ENCODE results near the gene C1R. TPM values are rescaled to one million over a fixed set of nuclear protein-coding genes. Genes with fewer than 3 reads are reported as not detected.

The C1R gene
- polyA plus RNA-seq (2013, experiment 1 of 2) = 7.2 TPM
- 7.5 TPM for polyA plus RNA-seq (2013, experiment 2 of 2)

DNA sequence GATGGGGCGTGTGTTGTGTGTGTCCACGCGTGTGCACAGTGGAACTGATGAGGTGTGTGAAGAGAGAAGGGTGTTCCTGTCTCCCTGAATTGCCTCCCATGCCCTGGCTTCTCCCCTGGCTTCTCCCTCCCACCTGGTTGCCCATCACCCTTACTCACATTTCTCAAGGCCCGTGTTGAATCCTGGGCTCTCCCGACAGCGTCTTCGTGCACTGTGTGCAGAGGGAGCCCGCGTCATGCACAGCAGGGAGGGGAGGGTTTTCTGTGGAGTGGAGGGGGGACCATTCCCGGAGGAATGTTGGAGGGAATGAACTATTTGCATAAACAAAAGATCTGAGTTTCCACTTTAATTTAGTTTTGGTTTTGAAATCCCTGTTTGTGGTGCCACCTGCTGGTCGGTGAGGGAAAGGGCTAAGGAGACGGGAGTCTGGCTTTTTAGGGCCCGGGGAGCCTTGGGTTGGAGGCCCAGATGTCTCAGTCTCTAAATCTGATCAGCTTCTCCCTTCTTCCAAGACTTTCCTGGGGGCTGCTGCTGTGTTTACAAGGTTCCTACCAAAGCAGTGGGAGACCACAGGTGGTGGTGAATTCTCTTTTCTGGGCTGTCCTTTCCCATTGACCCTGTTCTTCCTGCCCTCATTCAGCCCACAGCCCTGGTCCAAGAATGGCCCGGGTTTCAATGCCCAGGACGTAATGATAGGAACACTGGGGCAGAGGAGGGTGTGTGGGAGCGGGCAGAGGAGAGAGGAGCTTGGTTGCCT, at the start of gene C1R:
C1R (minus strand) TSS at position 217 of the 757 bp plus-strand sequence; CDS start at position 160, 57 bp downstream.
- H4K8ac ChIP-seq (ENCODE audit: low read depth, low read length) = no peak within 1 kb of the TSS
- no peak within 1 kb of the TSS for H3K27ac ChIP-seq (replicated peaks; ENCODE audit: low read length)
- H3K9ac ChIP-seq (ENCODE audit: low read depth, low read length, poor library complexity) = no peak within 1 kb of the TSS
- peaks cover 1% of the 10 kb centered on the region for H3K79me1 ChIP-seq (ENCODE audit: low read depth, low read length)
- peak; percentile 68 for DNase-seq (ENCODE audit: low spot score)
- peak within 1 kb of the TSS; percentile 64 for H2AK5ac ChIP-seq (ENCODE audit: low read depth, low read length)
- H2BK12ac ChIP-seq (ENCODE audit: low read length) = no peak within 1 kb of the TSS
- peak within 1 kb of the TSS in 1 of 2 donors; percentile 59 for H3K4me3 ChIP-seq (ENCODE audit: low read length in 2 of 2)
- H3K9me3 ChIP-seq (replicated peaks in 1 of 2; ENCODE audit: control insufficient read depth in 2 of 2, insufficient read depth in 1 of 2, low read depth in 1 of 2, low read length in 2 of 2) = no peaks in the 10 kb centered on the region
- H3K27me3 ChIP-seq (ENCODE audit: control insufficient read depth in 3 of 3, insufficient read depth in 3 of 3, low read depth in 1 of 3, low read length in 3 of 3) = no peaks in the 10 kb centered on the region
- peak within 1 kb of the TSS; percentile 53 for H3K18ac ChIP-seq (ENCODE audit: low read length)
- H2BK5ac ChIP-seq (ENCODE audit: low read length) = no peak within 1 kb of the TSS
- H4K91ac ChIP-seq (ENCODE audit: low read depth, low read length, poor library complexity) = no peak within 1 kb of the TSS
- H3K4me1 ChIP-seq (ENCODE audit: control insufficient read depth in 2 of 2, insufficient read depth in 1 of 2, low read depth in 1 of 2, low read length in 2 of 2) = peaks cover 6 to 14% of the 10 kb centered on the region in 2 donors
- no peak within 1 kb of the TSS for H2BK120ac ChIP-seq (ENCODE audit: low read depth, low read length)
- H3K4ac ChIP-seq (ENCODE audit: low read length) = no peak within 1 kb of the TSS
- H3K4me2 ChIP-seq (ENCODE audit: insufficient read depth, low read length, poor library complexity, severe bottlenecking) = peak within 1 kb of the TSS; percentile 59
- H2AFZ ChIP-seq (ENCODE audit: low read length) = peak within 1 kb of the TSS; percentile 69
- H3K23ac ChIP-seq (ENCODE audit: low read depth, low read length, poor library complexity) = peak within 1 kb of the TSS; percentile 26
- H2BK15ac ChIP-seq (ENCODE audit: low read length) = peak within 1 kb of the TSS; percentile 41
- H3K14ac ChIP-seq (ENCODE audit: low read length) = no peak within 1 kb of the TSS
- no CpG with 5 or more reads among the region's 16 CpGs for WGBS, 2 donors (ENCODE audit: extremely low coverage in 2 of 2, insufficient read length in 2 of 2, insufficient replicate concordance in 1 of 2)
- no peaks in the 10 kb centered on the region for H3K36me3 ChIP-seq (replicated peaks in 1 of 2; ENCODE audit: control insufficient read depth in 2 of 2, insufficient read depth in 2 of 2, low read length in 2 of 2)

DNA sequence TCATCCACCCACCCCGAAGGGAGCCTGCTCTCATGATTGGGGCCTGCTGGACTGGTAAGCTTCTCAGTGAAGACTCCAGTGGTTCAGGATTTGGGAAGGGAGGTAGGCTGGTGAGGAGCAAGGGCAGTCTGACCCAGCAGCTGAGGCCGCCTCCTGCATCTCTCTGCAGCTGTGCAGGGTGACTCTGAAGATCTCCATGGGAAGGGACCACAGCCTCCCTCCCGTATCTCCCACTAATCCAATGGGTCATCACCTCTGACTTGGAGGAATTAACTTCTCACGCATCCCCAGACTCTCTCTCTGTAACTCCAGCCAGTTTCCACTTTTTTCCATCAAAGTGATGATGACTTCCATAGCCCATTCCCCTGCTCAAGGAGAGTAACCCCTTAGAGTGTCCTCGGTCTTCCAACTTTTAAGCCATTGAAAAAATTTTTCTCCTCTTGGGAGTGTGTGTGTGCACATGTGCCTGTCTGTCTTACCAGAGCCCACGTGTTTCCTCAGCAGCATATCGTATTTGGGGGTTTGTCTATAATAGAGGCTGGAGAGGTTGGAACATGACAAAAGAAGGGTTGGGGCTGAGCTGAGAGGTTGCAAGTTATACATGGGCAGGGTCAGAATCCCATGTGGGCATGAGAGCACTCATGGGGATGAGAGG, 49.2 kb upstream of the C1R start:
- Histone ChIP-seq H3K18ac (ENCODE audit: low read length) (no peak overlapping the region), H3K27ac (replicated peaks; ENCODE audit: low read length) (no peak overlapping the region), H2BK15ac (ENCODE audit: low read length) (no peak overlapping the region), H4K8ac (ENCODE audit: low read depth, low read length) (no peak overlapping the region), H3K36me3 (replicated peaks in 1 of 2; ENCODE audit: control insufficient read depth in 2 of 2, insufficient read depth in 2 of 2, low read length in 2 of 2) (peaks cover 12 to 70% of the 10 kb centered on the region in 2 donors), H3K4me3 (ENCODE audit: low read length in 2 of 2) (no peak overlapping the region), H4K91ac (ENCODE audit: low read depth, low read length, poor library complexity) (no peak overlapping the region), H3K79me1 (ENCODE audit: low read depth, low read length) (no peaks in the 10 kb centered on the region), H3K9me3 (replicated peaks in 1 of 2; ENCODE audit: control insufficient read depth in 2 of 2, insufficient read depth in 1 of 2, low read depth in 1 of 2, low read length in 2 of 2) (no peaks in the 10 kb centered on the region), H2AK5ac (ENCODE audit: low read depth, low read length) (no peak overlapping the region), H3K27me3 (ENCODE audit: control insufficient read depth in 3 of 3, insufficient read depth in 3 of 3, low read depth in 1 of 3, low read length in 3 of 3) (no peaks in the 10 kb centered on the region), H3K4me1 (ENCODE audit: control insufficient read depth in 2 of 2, insufficient read depth in 1 of 2, low read depth in 1 of 2, low read length in 2 of 2) (no peaks in the 10 kb centered on the region), H3K4me2 (ENCODE audit: insufficient read depth, low read length, poor library complexity, severe bottlenecking) (no peak overlapping the region), H3K14ac (ENCODE audit: low read length) (no peak overlapping the region), H3K23ac (ENCODE audit: low read depth, low read length, poor library complexity) (no peak overlapping the region), H2BK120ac (ENCODE audit: low read depth, low read length) (no peak overlapping the region), H2AFZ (ENCODE audit: low read length) (no peak overlapping the region), H2BK12ac (ENCODE audit: low read length) (no peak overlapping the region), H3K4ac (ENCODE audit: low read length) (no peak overlapping the region), H3K9ac (ENCODE audit: low read depth, low read length, poor library complexity) (no peak overlapping the region), H2BK5ac (ENCODE audit: low read length) (no peak overlapping the region)
- DNase-seq (ENCODE audit: low spot score) = no peak
- WGBS, 2 donors (ENCODE audit: extremely low coverage in 2 of 2, insufficient read length in 2 of 2, insufficient replicate concordance in 1 of 2) = no CpG with 5 or more reads among the region's 7 CpGs

DNA sequence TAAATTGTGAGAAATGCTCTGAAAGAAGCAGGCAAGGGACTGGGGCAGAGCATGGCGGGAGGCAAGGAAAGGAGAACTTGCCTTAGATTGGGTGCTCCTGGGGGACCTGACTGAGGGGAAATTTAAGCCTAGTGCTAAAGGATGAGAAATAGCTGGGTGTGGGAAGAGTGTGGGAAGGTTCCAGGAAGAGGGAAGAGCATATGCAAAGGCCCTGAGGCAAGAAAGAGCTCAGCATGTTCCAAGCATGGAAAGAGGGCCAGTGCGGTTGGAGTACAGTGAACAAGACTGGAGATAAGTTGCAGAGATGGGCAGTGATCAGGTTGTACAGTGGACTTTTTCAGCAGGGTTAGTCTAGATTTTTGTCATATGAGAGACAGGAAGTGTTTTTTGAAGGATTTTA, 47.0 kb upstream of the C1R start:
- WGBS, 2 donors (ENCODE audit: extremely low coverage in 2 of 2, insufficient read length in 2 of 2, insufficient replicate concordance in 1 of 2) = no CpG with 5 or more reads among the region's 2 CpGs

GRCh38 chr12:7137908-7138307, 45.7 kb upstream of the C1R start:
- Histone ChIP-seq H3K27me3 (ENCODE audit: control insufficient read depth in 3 of 3, insufficient read depth in 3 of 3, low read depth in 1 of 3, low read length in 3 of 3) (no peaks in the 10 kb centered on the region), H2BK120ac (ENCODE audit: low read depth, low read length) (no peak overlapping the region), H3K27ac (replicated peaks; ENCODE audit: low read length) (no peak overlapping the region), H2AFZ (ENCODE audit: low read length) (no peak overlapping the region), H2AK5ac (ENCODE audit: low read depth, low read length) (no peak overlapping the region), H3K4me3 (ENCODE audit: low read length in 2 of 2) (no peak overlapping the region), H3K4ac (ENCODE audit: low read length) (no peak overlapping the region), H3K9me3 (replicated peaks in 1 of 2; ENCODE audit: control insufficient read depth in 2 of 2, insufficient read depth in 1 of 2, low read depth in 1 of 2, low read length in 2 of 2) (no peaks in the 10 kb centered on the region), H3K36me3 (replicated peaks in 1 of 2; ENCODE audit: control insufficient read depth in 2 of 2, insufficient read depth in 2 of 2, low read length in 2 of 2) (peaks cover 31 to 84% of the 10 kb centered on the region in 2 donors), H3K4me2 (ENCODE audit: insufficient read depth, low read length, poor library complexity, severe bottlenecking) (no peak overlapping the region), H4K91ac (ENCODE audit: low read depth, low read length, poor library complexity) (no peak overlapping the region), H3K23ac (ENCODE audit: low read depth, low read length, poor library complexity) (no peak overlapping the region), H3K18ac (ENCODE audit: low read length) (no peak overlapping the region), H3K9ac (ENCODE audit: low read depth, low read length, poor library complexity) (no peak overlapping the region), H4K8ac (ENCODE audit: low read depth, low read length) (no peak overlapping the region), H2BK5ac (ENCODE audit: low read length) (no peak overlapping the region), H3K4me1 (ENCODE audit: control insufficient read depth in 2 of 2, insufficient read depth in 1 of 2, low read depth in 1 of 2, low read length in 2 of 2) (peaks cover under 1% of the 10 kb centered on the region in 2 donors), H3K14ac (ENCODE audit: low read length) (no peak overlapping the region), H2BK15ac (ENCODE audit: low read length) (no peak overlapping the region), H2BK12ac (ENCODE audit: low read length) (no peak overlapping the region), H3K79me1 (ENCODE audit: low read depth, low read length) (no peaks in the 10 kb centered on the region)
- DNase-seq (ENCODE audit: low spot score) = no peak
- no CpG with 5 or more reads among the region's 4 CpGs for WGBS, 2 donors (ENCODE audit: extremely low coverage in 2 of 2, insufficient read length in 2 of 2, insufficient replicate concordance in 1 of 2)

More for the DNA sequence above, 47.0 kb upstream of the C1R start:
- no peak overlapping the region for H4K91ac ChIP-seq (ENCODE audit: low read depth, low read length, poor library complexity)
- no peak for DNase-seq (ENCODE audit: low spot score)
- no peak overlapping the region for H2BK12ac ChIP-seq (ENCODE audit: low read length)
- H2AFZ ChIP-seq (ENCODE audit: low read length) = no peak overlapping the region
- H2AK5ac ChIP-seq (ENCODE audit: low read depth, low read length) = no peak overlapping the region
- peaks cover 28 to 80% of the 10 kb centered on the region in 2 donors for H3K36me3 ChIP-seq (replicated peaks in 1 of 2; ENCODE audit: control insufficient read depth in 2 of 2, insufficient read depth in 2 of 2, low read length in 2 of 2)
- no peak overlapping the region for H3K9ac ChIP-seq (ENCODE audit: low read depth, low read length, poor library complexity)
- no peak overlapping the region for H3K4me3 ChIP-seq (ENCODE audit: low read length in 2 of 2)
- H4K8ac ChIP-seq (ENCODE audit: low read depth, low read length) = no peak overlapping the region
- H3K18ac ChIP-seq (ENCODE audit: low read length) = no peak overlapping the region
- H2BK15ac ChIP-seq (ENCODE audit: low read length) = no peak overlapping the region
- H3K9me3 ChIP-seq (replicated peaks in 1 of 2; ENCODE audit: control insufficient read depth in 2 of 2, insufficient read depth in 1 of 2, low read depth in 1 of 2, low read length in 2 of 2) = no peaks in the 10 kb centered on the region
- H3K14ac ChIP-seq (ENCODE audit: low read length) = no peak overlapping the region
- H2BK120ac ChIP-seq (ENCODE audit: low read depth, low read length) = no peak overlapping the region
- H3K27me3 ChIP-seq (ENCODE audit: control insufficient read depth in 3 of 3, insufficient read depth in 3 of 3, low read depth in 1 of 3, low read length in 3 of 3) = no peaks in the 10 kb centered on the region
- H3K27ac ChIP-seq (replicated peaks; ENCODE audit: low read length) = no peak overlapping the region
- no peak overlapping the region for H3K23ac ChIP-seq (ENCODE audit: low read depth, low read length, poor library complexity)
- no peak overlapping the region for H3K4ac ChIP-seq (ENCODE audit: low read length)
- no peak overlapping the region for H3K4me2 ChIP-seq (ENCODE audit: insufficient read depth, low read length, poor library complexity, severe bottlenecking)
- no peaks in the 10 kb centered on the region for H3K79me1 ChIP-seq (ENCODE audit: low read depth, low read length)
- H2BK5ac ChIP-seq (ENCODE audit: low read length) = no peak overlapping the region
- no peaks in the 10 kb centered on the region for H3K4me1 ChIP-seq (ENCODE audit: control insufficient read depth in 2 of 2, insufficient read depth in 1 of 2, low read depth in 1 of 2, low read length in 2 of 2)

Measured in neuronal stem cell (in vitro differentiated cells).